VCaP (cell line): Measurements from ENCODE around the gene IQSEC1.

ENCODE experiments used
- H3K27ac ChIP-seq: fragments of 450-650 bp; 2 replicates; pipeline ENCODE4 v1.5.1; 2017
- CTCF ChIP-seq: fragments of 450-650 bp; conservative IDR thresholded peaks from 2 replicates; pipeline ENCODE4 v1.5.1; 2017; ENCODE audit warnings: mild to moderate bottlenecking, moderate library complexity

Gene IQSEC1

GRCh38 chr3:12932347-12932746, 140.9 kb downstream of the IQSEC1 start:
- peak overlapping the region; percentile 56 for H3K27ac ChIP-seq
- TF ChIP-seq CTCF = no peak

- H3K27ac ChIP-seq = peak overlapping the region; percentile 56
- no peak for TF ChIP-seq CTCF
These were observed 141.8 kb downstream of the IQSEC1 start for GRCh38 chr3:12931273-12931905.

GRCh38 chr3:12929801-12930200, 143.4 kb downstream of the IQSEC1 start:
- H3K27ac ChIP-seq = peak overlapping the region; percentile 56
- TF ChIP-seq CTCF = no peak

GRCh38 chr3:12926660-12927059, 146.6 kb downstream of the IQSEC1 start:
- H3K27ac ChIP-seq = no peak overlapping the region
- TF ChIP-seq CTCF = no peak

- no peak for TF ChIP-seq CTCF
These were observed 147.6 kb downstream of the IQSEC1 start for GRCh38 chr3:12925648-12926047.

GRCh38 chr3:12924437-12924836, 148.8 kb downstream of the IQSEC1 start:
- no peak for TF ChIP-seq CTCF
- no peak overlapping the region for H3K27ac ChIP-seq

More at GRCh38 chr3:12925648-12926047, 147.6 kb downstream of the IQSEC1 start:
- H3K27ac ChIP-seq = no peak overlapping the region

DNA sequence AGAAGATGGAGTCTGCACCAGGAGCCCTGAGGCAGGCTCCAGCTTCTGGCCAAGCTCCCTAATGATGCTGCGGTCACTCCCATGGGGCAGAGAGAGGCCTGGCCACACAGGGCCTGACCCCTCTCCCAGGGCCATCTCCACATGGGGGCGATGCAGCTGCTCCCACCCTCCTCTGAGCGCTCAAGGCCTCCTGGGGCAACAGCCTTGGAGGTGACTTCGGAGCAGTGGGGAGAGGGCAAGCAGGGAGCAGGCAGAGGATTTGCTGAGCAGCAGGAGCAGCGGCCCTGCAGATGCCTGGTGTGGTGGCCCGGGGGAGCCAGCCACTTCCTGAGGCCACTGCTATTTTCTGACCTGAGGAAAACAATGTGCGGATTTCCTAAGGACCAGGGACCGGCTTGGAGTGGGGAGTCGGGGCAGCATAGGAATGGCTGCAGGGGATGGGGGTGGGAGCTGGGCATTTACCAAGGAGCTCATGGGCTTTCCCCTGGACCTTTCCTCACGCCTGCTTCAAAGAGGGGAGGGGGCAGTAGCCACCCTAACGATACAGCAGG, 150.3 kb downstream of the IQSEC1 start:
- TF ChIP-seq CTCF = no peak

More for the DNA sequence above, 150.3 kb downstream of the IQSEC1 start:
- H3K27ac ChIP-seq = no peak overlapping the region
